Activated CD8-positive, alpha-beta memory T cell treated with anti-CD3 and anti-CD28 coated beads, Interleukin-2, amount 50 U/mL, for 1 hour (primary cell): ENCODE data around the gene ZNF827.

Experiments
- DNase-seq: peaks from one replicate; pipeline ENCODE4 v3.0.0-alpha.2; 2020; ENCODE audit errors: extremely low read depth

ZNF827 gene

DNA sequence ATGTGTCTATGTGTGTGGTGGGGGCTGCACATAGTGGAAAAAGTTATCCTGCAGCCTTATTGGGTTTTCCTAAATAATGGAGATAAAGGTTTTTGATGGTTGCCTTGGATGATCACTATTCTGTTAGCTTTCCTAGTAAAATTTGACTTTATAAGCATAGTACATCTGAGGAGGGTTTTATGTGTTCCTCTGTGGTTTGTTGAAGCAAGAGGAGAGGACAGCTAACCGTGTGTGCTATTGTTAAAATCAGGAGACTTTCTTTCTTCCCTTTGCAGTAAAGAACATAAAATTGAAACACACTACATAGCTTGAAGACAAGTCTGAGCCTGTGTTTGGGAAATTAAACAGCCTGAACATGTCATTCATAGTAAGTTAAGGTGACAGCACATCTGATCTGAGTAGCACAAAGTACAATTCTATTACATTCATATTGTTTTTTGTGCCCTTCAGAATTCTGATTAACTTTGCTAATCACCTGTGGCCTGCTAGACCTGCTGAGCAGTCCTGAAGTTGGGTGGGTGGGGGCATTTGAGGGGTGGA, 221.9 kb downstream of the ZNF827 start:
- no peak for DNase-seq

DNA sequence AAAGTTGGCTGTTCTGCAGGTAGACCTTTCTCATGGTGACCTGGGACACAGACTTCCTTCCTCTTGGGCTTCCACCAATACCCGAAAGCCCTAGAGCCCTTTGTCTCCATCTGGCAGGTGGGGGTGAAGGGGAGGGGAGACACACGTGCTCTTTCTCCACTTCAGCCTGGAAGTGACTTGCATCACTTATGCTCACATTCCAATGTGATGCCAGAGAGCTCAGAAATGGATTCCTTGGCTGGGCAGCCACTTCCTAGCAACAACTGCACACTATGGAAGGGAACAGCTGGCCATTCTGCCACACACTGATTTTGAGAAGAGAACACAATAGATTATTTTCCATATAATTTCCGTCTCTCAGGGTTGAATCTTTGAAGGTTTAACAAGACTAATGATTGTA, 222.4 kb downstream of the ZNF827 start:
- no peak for DNase-seq

DNA sequence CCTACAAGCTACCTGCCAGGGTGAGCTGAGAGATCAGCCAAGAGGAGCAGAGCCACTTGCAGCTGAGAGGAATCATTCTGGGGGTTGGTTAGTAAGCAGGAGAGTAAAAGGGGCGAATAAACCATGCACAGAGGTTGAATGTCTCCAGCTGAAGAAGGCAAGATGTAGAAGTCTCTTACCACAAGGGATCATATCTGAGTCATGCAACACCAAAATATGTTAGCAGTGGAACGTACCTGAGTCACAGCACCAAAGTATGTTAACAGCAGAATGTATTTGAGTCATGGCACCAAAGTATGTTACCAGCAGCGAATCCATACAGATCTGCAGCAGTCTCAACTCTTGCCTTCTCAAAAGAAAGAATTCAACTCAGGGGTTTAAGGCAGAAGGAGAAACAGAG, 228.8 kb downstream of the ZNF827 start:
- DNase-seq, result no peak

DNA sequence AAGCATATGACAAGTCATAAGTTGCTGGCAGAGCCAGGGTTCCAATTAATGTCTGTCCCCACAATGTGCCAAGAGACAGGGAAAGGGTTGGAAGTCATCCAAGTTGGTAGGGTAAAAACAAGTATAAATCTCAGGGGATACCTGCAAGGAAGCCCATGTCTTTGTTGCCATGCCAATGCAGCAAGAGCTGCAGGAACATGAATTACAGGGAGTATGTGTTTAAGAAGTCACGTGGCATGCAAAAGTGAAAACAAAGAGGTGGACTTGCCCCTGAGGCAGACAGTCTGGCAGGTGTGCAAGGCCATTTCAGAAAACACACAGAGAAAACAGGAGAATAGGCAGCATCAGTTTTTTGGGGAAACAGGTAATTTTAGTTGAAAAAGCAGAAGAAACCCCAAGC, 229.3 kb downstream of the ZNF827 start:
- no peak for DNase-seq
